NCI-H69 (cell line): Measurements from ENCODE around the gene RAB17.
"Not testable (repeated sequence)": the region's sequence is repeated elsewhere in the genome, so short reads cannot be mapped to it uniquely, and the experiment has no call there.

Experiments used
- DNase-seq: peaks from one replicate; lab custom pipeline; 2025; lab: John Stamatoyannopoulos, UW

Gene RAB17

DNA sequence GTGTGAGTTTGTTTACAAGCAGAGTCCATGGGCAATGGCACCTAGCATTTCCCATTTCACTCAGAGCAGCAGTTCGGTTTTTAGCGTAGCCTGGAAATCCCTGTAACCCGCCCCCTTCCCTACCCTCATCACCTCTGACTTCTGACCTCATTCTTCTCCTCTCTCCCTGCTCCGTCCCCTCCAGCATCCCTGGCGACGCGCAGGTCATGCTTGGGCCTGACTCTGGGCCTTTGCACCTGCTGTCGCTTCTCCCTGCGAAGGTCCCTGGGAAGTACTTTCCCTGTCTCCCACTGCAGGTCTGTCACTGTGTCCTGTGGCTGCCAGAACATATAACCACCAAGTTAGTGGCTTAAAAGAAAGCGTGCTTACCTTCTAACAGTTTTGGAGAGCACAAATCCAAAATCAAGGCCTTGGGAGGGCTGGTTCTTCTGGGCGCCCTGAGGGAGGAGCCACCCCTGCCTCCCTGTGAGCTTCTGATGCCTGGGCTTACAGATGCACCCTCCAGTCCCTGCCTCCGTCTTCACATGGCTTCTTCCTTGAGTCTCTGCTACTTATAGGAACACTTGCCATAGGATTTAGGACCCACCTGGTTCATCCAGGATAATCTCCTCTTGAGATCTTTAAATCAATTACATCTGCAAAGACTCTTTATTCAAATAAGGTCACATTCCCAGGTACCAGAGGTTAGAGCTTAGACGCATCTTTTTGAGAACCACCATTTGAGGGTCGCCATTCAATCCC lies 8.1 kb upstream of the RAB17 start:
- no peak for DNase-seq

DNA sequence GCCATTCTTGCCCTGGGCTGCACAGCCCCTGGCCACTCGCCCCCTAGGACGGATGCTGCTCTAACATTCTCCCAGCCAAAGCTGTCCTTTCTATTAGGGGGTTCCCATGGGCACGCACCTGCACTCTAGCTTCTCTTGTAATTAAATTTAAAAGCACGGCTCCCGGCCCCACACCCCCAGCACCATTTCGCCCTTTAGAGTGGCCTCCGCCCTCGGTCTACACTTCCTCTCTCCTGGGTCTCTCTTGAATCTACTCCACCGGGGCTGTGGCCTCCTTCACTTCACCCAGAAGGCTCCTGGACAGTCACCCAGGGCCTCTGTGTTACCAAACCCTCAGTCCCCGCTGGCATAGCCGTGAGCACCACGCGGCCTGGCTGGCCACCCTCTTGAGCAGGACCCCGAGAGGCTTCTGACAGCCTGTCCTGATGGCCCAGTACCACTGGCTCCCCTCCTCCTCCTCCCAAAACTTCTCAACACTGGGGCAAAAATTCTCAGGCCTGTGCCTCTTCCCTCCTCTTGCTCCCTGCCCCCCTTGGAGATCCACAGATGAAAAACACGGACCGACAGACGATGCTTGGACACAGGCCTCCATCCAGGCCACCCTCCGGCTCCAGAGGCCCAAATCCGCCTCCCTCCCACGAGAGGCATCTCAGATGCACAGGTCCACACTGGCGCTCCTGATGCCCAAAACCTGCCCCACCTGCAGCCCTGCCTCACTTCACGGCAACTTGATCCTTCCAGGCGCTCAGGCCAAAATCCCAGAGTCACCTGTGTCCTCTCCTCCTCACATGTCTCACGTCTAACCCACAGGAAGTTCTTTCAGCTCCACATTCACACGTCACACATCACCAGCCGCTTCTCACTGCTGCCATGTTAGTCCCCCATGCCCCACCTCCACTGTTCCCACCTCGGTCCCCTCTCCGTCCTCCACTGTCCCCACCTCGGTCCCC lies 6.9 kb upstream of the RAB17 start:
- no peak for DNase-seq

DNA sequence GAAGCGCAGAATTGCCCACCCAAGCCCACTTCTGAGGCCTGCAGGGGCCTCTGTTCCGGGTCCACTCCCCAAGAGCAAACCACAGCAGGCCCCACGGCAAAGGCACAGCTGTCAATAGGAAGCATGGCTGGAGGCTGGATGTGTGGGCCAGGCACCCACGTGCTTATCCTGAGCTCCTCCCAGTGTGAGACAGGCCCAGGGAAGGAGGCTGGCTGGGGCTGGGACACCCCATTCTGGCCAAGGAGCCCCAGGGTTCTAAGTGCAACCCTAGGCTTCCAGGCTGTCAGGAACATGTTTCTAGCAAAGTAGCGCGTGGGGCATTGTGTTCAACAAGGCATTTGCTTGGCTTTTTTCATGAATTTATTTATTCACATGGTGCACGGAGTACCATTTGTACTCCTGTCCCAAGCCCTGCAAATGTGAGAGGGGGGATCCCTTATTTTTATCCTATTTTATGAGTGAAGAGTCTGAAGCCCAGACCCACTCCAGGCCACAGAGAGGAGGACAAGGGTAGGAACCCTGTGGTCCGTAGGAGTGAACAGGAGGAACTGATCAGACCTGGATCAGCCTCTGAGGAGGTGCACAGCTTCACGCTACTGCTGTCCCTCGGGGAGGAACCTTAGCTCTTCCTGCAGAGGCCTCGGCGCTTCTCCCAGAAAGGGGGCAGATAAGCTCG lies 6.1 kb upstream of the RAB17 start:
- DNase-seq, result no peak

GRCh38 chr2:237595829-237596519 lies 5.4 kb upstream of the RAB17 start:
- DNase-seq, result not testable (repeated sequence)

GRCh38 chr2:237594514-237594871 lies 4.0 kb upstream of the RAB17 start:
- peak; percentile 46 for DNase-seq

DNA sequence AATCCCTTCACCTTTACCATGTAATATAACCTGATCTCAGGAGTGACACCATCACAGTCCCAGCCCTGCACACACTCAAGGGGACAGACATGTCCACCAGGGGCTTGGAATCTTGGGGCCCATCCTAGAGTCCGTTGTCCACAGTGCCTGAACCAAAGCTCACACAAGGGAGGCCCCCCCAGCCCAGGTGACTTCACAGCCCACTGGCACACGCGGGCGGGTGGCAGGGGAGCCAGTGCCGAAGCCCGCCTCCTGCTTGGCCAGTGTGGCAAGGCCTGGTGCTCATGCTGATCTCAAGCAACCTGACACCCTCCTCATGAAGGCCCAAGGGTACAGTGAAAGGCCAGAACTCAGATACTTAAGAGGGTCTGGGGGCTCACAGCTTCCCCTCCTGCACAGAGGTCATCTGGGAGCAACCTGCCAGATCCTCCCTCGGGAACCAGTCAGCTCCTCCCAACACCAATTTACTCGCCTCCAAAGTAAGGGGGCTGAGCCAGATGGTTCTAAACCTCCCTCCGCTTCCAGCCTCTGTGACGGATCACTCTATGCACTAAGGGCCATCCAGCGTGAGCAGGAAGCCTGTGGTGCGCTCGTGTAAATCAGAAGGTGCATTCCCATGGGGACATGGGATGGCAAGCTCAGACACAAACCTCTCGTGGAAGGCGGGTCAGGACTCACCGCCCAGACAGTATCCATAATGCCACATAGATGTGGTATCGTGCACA lies 3.2 kb upstream of the RAB17 start:
- DNase-seq, result peak; percentile 80

DNA sequence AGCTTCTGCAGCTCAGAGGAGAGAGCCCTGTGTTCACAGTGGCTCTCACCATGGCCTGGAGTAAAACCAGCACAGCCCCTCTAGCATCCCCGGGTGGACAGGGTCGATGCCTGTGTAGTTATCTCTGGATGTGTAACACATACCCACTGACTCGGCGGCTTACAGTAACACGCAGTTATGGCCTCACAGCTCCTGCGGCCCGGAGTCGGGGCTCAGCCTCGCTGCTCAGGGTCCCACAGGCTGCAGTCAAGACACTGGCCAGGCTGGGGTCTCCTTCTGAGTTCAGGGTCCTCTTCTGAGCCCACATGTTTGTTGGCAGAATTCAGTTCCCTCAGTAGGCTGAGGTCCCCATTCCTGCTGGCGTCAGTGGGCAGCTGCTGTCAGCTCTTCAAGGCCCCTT lies 2.5 kb upstream of the RAB17 start:
- no peak for DNase-seq

DNA sequence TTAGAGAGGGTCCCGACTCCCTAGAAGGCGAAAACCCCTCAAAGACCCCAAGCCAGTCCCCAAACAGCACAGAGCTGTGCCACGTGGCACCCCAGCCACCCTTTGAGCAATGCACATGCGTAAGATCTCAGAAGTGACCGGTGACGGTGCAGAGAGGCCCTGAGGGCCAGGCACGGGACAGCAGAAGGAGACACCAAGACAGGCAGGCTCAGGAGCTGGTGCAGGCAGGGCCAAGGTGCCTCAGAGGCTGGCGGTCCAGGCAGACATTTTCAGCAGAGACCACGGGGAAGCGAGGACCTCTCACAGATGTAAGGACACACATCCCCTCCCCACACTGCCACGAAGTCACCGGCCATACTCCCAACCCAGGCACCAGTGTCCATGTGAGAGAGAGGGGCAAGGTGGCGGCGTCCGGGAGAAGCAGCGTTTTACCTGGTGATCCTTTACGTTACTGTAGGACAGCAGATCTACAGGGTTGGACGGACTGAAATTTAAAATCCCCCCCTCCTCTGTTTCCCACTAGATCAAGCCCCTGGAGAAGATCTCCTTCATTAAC lies 2.0 kb upstream of the RAB17 start:
- no peak for DNase-seq

DNA sequence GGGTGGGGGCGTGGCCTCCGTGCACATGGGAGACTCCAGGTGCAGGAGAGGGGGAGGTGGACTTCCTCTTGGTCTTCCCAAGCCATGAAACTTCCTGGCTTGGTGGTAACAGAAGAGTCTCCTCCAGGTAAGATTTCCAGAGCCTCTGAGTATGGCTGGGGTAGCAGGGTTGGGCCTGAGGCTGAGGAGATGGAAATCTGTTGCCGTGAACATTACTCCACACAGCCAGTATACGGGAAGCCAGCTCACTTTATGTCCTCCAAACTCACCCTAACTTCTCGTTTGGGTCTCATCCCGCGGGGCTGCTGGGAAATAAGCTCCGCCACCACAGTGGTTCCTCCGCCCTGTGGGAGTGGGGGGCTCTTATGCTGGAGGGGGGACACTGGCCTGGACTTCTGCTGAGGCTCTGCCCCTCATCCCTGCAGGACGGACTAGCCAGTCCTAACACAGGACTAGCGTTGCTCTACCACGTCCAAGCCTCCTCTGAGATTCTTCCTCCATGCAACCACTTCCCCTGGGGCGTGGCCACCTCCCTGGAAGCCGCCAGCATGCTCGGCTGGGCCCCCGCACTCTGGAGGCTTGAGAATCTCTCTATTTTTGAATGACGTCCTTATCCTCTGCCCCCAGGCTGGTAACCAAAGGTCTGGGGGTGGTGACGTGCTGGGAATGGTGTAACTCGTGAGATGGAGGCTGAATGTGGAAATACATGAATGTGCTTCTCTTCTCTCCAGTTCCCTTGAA lies 777 bp upstream of the RAB17 start:
- peak; percentile 86 for DNase-seq

GRCh38 chr2:237588044-237588696 lies 2.4 kb downstream of the RAB17 start:
- no peak for DNase-seq

- DNase-seq, result no peak
Observed at GRCh38 chr2:237585590-237586221, 4.8 kb downstream of the RAB17 start.

DNA sequence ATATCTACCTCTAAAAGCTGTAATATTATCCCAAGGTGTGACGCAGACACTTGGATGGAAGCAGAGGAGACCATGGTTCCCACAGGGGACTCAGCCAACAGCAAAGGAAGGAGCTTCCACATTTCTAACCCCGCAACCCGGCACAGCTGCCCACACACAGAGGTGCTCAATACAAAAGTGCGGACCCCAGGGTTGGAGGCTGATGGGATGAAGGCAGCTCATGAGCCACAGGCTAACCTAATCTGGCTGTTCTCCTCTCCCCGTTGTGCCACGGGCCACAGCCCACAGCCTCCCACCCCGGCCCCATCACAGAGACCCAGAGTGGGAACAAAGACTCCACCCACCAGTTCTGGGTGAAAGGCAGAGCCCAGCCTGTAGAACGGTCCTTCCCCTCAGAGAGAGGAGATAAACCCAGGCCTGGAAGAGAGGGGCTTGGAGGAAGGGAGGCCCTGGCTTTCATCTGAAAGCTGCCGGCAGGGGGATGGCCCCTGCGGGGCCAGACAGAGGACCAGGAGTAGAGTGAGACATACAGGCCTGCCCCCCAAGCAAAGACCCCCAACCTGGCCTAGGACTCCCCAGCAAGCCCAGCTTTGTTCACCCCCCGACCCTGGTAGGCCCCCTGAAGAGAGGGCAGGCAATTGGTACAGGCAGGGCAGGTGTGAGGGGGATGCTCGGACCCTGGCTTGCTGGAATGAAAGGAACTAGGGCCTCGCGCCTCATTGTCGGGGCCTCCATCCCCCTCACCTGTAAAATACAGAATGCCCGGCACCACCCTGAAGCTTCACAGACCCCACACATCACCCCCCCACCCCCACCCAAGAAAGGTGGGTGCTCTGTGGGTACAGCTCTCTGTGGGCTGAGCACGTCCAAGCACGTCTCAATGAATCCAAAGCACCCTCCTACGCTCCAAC lies 6.9 kb downstream of the RAB17 start:
- no peak for DNase-seq

GRCh38 chr2:237581751-237582746 lies 8.5 kb downstream of the RAB17 start:
- peak; percentile 56 for DNase-seq

GRCh38 chr2:237581326-237581725 lies 9.2 kb downstream of the RAB17 start:
- DNase-seq, result no peak

- no peak for DNase-seq
Observed at GRCh38 chr2:237577956-237578870, 12.3 kb downstream of the RAB17 start.

DNA sequence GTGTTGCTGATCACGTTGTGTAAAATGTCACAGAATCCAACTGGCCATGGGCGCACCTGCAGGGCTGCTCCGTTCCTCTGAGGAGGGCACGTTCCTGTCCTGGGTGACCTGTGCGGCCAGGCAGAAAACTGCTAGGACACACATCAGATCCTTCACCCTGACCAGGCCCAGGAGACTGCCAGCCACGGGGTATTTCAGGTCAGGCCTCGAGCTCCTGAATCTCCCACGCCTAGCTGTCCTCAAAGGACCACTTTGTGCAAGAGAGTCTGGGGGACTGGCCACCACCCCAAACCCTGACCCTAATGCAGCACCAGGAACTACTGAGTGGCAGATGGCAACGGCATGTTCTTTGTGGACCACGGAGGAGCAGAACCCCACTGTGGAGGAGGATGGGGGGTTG lies 13.1 kb downstream of the RAB17 start:
- no peak for DNase-seq
